K562 (cell line): ENCODE measurements around the gene RAMACL. TPM values are rescaled to one million over a fixed set of nuclear protein-coding genes. Genes with fewer than 3 reads are reported as not detected.

Experiments
- ATAC-seq: fragments of 200-7000 bp; cut with Tn5 transposase; 3 replicates; pipeline ENCODE4 v1.9.1; 2020; ENCODE audit warnings: moderate library complexity
- BruUV-seq: library from RNA; stranded (reverse); fragments of 400-500 nt; replicated peaks from 2 replicates; lab custom pipeline; 2021; lab: Mats Ljungman, UMichigan
- CTCF ChIA-PET: fragments of 300-600 bp; formaldehyde crosslinking; extraction: SDS; loops from one replicate; lab custom pipeline; 2021; ENCODE audit warnings: low intra/inter-chr PET ratio; lab: Yijun Ruan, JAX
- POLR2A ChIA-PET: fragments of 300-600, 350-650 bp; sonication (Branson Sonifier 250); formaldehyde crosslinking; extraction: SDS; loops from one replicate; lab custom pipeline; 2021; ENCODE audit warnings: antibody characterized with exemption, inconsistent platforms; lab: Yijun Ruan, JAX
- DNase-seq, 4 experiments: peaks; one replicate each; pipeline versions ENCODE4 v3.0.0 to v3.0.0-alpha.2; 2011 to 2018; ENCODE audit warnings: low spot score in 3 of 4, mixed read lengths in 3 of 4; ENCODE audit errors: extremely low read depth in 1 of 4
- FAIRE-seq: peaks from 2 replicates; lab custom pipeline; 2011; peaks lifted over from hg19 to GRCh38; lab: Jason Lieb, UNC
- H2AFZ ChIP-seq: 2 replicates; pipeline ENCODE4 v1.6.0; 2011; ENCODE audit warnings: low read depth, low read length, control low read depth, inconsistent platforms
- H3K27ac ChIP-seq: fragments of 200-600 bp; 3 replicates; pipeline ENCODE4 v1.8.0; 2011; ENCODE audit warnings: low read depth, mild to moderate bottlenecking, control low read depth, inconsistent platforms, low read length, moderate library complexity, mixed read lengths; ENCODE audit errors: extremely low read depth
- H3K27me3 ChIP-seq, 2 experiments: fragments of 300-600 bp in 1 of 2; 2 replicates in 1 of 2; 3 replicates in 1 of 2; pipeline versions ENCODE4 v1.6.0 to v1.8.0; 2011; ENCODE audit warnings: inconsistent platforms in 2 of 2, low read length in 2 of 2, mild to moderate bottlenecking in 1 of 2, mixed read lengths in 1 of 2, moderate library complexity in 1 of 2; ENCODE audit not compliant: control insufficient read depth in 2 of 2, insufficient read depth in 2 of 2
- H3K36me3 ChIP-seq: fragments of 300-600 bp; 3 replicates; pipeline ENCODE4 v1.8.0; 2011; ENCODE audit warnings: mild to moderate bottlenecking, low read length, inconsistent platforms; ENCODE audit not compliant: control insufficient read depth, insufficient read depth
- H3K4me1 ChIP-seq, 2 experiments: fragments of 200-600 bp in 1 of 2; replicated peaks in 1 of 2; 2 replicates in 1 of 2; 3 replicates in 1 of 2; pipeline versions ENCODE4 v1.5.1 to v1.8.0; 2011; ENCODE audit warnings: inconsistent platforms in 2 of 2, low read length in 2 of 2, mild to moderate bottlenecking in 1 of 2, mixed read lengths in 1 of 2, moderate library complexity in 1 of 2; ENCODE audit not compliant: control insufficient read depth in 2 of 2, insufficient read depth in 2 of 2
- H3K4me2 ChIP-seq: 2 replicates; pipeline ENCODE4 v1.6.1; 2011; ENCODE audit warnings: low read length, control low read depth, inconsistent platforms, mixed read lengths; ENCODE audit not compliant: insufficient read depth
- H3K4me3 ChIP-seq: fragments of 200-600 bp; sonication (generic), shearing (Covaris generic); 2 replicates; pipeline ENCODE4 v1.5.1; 2016; ENCODE audit warnings: control low read depth, inconsistent platforms
- H3K79me2 ChIP-seq: fragments of 200-600 bp; 3 replicates; pipeline ENCODE4 v1.8.0; 2011; ENCODE audit warnings: low read length, inconsistent platforms; ENCODE audit not compliant: control insufficient read depth, insufficient read depth
- H3K9ac ChIP-seq, 2 experiments: 2 replicates each; pipeline versions ENCODE4 v1.6.0 to v1.6.1; 2011; ENCODE audit warnings: low read depth in 2 of 2, low read length in 2 of 2, control low read depth in 1 of 2, inconsistent platforms in 1 of 2, mild to moderate bottlenecking in 1 of 2, mixed read lengths in 1 of 2; ENCODE audit not compliant: insufficient read depth in 1 of 2
- H3K9me1 ChIP-seq: one replicate; pipeline ENCODE4 v1.6.0; 2011; ENCODE audit warnings: inconsistent platforms, mild to moderate bottlenecking, low read length, moderate library complexity; ENCODE audit not compliant: control insufficient read depth, insufficient read depth
- H3K9me3 ChIP-seq: replicated peaks from 2 replicates; pipeline ENCODE4 v1.5.1; 2011; ENCODE audit warnings: low read depth, low read length, inconsistent platforms; ENCODE audit not compliant: control insufficient read depth, insufficient read depth
- H4K20me1 ChIP-seq: replicated peaks from 2 replicates; pipeline ENCODE4 v1.6.1; 2011; ENCODE audit warnings: low read length, inconsistent platforms, mixed read lengths; ENCODE audit not compliant: control insufficient read depth, insufficient read depth
- ATF4 ChIP-seq: fragments of 450-650 bp; formaldehyde crosslinking; IDR thresholded peaks from 2 replicates; pipeline ENCODE4 v1.4.0; 2022; ENCODE audit warnings: mild to moderate bottlenecking, moderate library complexity
- CHCHD3 ChIP-seq: fragments of 250-450 bp; sonication (Bioruptor Pico); IDR thresholded peaks from 2 replicates; pipeline ENCODE4 v2.1.2; 2022; ENCODE audit warnings: mild to moderate bottlenecking
- FIP1L1 ChIP-seq: fragments of 200-400 bp; formaldehyde crosslinking; IDR thresholded peaks from 2 replicates; pipeline ENCODE4 v1.6.1; 2018; ENCODE audit warnings: mild to moderate bottlenecking, low read depth, low read length; ENCODE audit not compliant: poor library complexity, severe bottlenecking
- GATAD2A ChIP-seq: fragments of 450-650 bp; IDR thresholded peaks from 2 replicates; pipeline ENCODE4 v1.6.1; 2017
- LCOR ChIP-seq: sonication (generic); formaldehyde crosslinking; IDR thresholded peaks from 2 replicates; pipeline ENCODE4 v1.8.0; 2022; ENCODE audit warnings: mild to moderate bottlenecking, missing genetic modification reagents
- NEUROD1 ChIP-seq: fragments of 150-350 bp; IDR thresholded peaks from 2 replicates; pipeline ENCODE4 v1.6.1; 2014; ENCODE audit warnings: borderline replicate concordance, low read length, low read depth; ENCODE audit not compliant: partially characterized antibody
- NR3C1 ChIP-seq: sonication (generic); formaldehyde crosslinking; IDR thresholded peaks from 2 replicates; pipeline ENCODE4 v1.8.1; 2022; ENCODE audit warnings: missing genetic modification reagents
- TCF7L2 ChIP-seq: fragments of 150-350 bp; IDR thresholded peaks from 2 replicates; pipeline ENCODE4 v1.6.1; 2016; ENCODE audit warnings: low read depth, mild to moderate bottlenecking, low read length, moderate library complexity
- ZNF24 ChIP-seq: fragments of 450-650 bp; IDR thresholded peaks from 2 replicates; pipeline ENCODE4 v1.6.1; 2016
- ZNF561 ChIP-seq: fragments of 450-650 bp; formaldehyde crosslinking; conservative IDR thresholded peaks from 2 replicates; pipeline ENCODE4 v1.4.0; 2020; ENCODE audit warnings: mild to moderate bottlenecking, moderate library complexity
- WGBS: fragments of 100-300 bp; shearing (Covaris generic); methylation state at CpG from one replicate; pipeline ENCODE4 v1.1.6; 2016; ENCODE audit warnings: low coverage, mixed read lengths; ENCODE audit not compliant: insufficient coverage; ENCODE audit errors: missing lambda C conversion rate; 5-methylcytosine and 5-hydroxymethylcytosine counted together
- in situ Hi-C: fragments of 300-500 bp; cut with MboI; formaldehyde crosslinking; loops from 4 replicates; pipeline ENCODE4 v1.15.0; 2018; ENCODE audit warnings: inconsistent platforms, mixed read lengths
- intact Hi-C: fragments of 100-400 bp; cut with micrococcal nuclease; formaldehyde crosslinking; loops from 2 replicates; pipeline ENCODE4 v1.14.2; 2022
- polyA plus RNA-seq, 8 experiments: library from polyadenylated mRNA; depleted of rRNA in 4 of 8; stranded (reverse) in 5 of 8; unstranded in 3 of 8; fragments of >200 nt; fragmentation: Nextera tagmentation in 2 of 8; fragmentation: Illumina TruSeq in 1 of 8; extraction: Ambion mirVana in 2 of 8; extraction: Trizol in 1 of 8; gene quantifications; 2 replicates each; pipeline versions ENCODE4 v1.2.1 to v1.2.3, GENCODE V29; 2011 to 2014; ENCODE audit warnings: inconsistent platforms in 1 of 8, missing spikeins in 1 of 8
- total RNA-seq, 7 experiments: library from RNA; depleted of rRNA in 6 of 7; stranded (reverse); fragments of >200 nt in 6 of 7; fragmentation: Illumina TruSeq in 2 of 7; extraction: Trizol in 2 of 7; gene quantifications; 2 replicates each; pipeline versions ENCODE4 v1.2.1 to v1.2.3, GENCODE V29; 2011 to 2021; ENCODE audit warnings: low replicate concordance in 1 of 7
- TF ChIP-seq, protein P1 (sequence below): sonication (generic); formaldehyde crosslinking; IDR thresholded peaks from 2 replicates; pipeline ENCODE4 v1.8.1; 2023; ENCODE audit warnings: mild to moderate bottlenecking, missing genetic modification reagents
- TF ChIP-seq, protein P2 (sequence below): sonication (generic); formaldehyde crosslinking; IDR thresholded peaks from 2 replicates; pipeline ENCODE4 v1.8.0; 2022; ENCODE audit warnings: missing genetic modification reagents, mild to moderate bottlenecking, borderline replicate concordance
- TF ChIP-seq, protein P3 (sequence below): sonication (generic); formaldehyde crosslinking; IDR thresholded peaks from 2 replicates; pipeline ENCODE4 v1.8.0; 2022; ENCODE audit warnings: mild to moderate bottlenecking, missing genetic modification reagents

Gene RAMACL
- total and polyA plus RNA-seq, 9 of the 15 experiments (the other 6 are each of a cell fraction or from before 2014, with no cell fraction given), result 0.11 to 1.7 (median 0.41) TPM; not detected in 1

DNA sequence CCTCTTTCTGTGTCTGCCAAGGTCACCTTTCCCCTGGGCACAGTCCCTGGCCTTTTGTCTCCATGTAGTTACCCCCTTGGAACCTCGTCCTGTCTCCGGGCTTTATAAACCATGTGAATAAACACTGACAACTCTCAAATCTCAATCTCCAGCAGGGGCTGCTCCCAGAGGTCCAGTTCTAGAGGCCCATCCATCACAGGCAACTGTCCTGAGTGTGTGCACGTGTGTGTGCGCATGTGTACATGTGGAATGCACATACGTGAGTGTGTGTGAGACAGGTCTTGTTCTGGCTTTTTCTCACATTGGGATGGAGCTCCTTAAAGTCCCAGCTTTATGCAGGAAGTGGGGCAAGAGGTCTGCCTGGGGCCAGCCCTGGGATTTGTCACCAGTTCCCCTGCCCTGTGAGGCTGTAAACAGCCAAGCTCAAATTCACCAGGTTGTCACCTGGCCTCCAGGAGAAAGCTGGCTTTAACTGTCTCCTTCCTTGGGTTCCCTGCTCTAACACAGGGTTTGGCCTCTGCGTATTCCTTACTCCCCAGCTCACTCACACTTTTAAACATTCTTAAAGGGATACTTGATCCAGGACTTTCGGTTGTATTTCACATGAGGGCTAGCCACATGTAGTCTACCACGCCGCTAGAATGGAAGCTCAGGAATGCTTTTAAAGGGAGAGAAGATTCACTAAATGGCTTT, 42.7 kb downstream of the RAMACL start:
- no peak for ATAC-seq
- TF ChIP-seq TCF7L2 (no peak), GATAD2A (no peak), ZNF24 (no peak), ATF4 (no peak), ZNF561 (CRISPR knock-in tag) (no peak), LCOR (no peak), NEUROD1 (no peak), NR3C1 (CRISPR knock-in tag) (no peak), FIP1L1 (no peak), CHCHD3 (no peak)
- TF ChIP-seq, protein P1, sequence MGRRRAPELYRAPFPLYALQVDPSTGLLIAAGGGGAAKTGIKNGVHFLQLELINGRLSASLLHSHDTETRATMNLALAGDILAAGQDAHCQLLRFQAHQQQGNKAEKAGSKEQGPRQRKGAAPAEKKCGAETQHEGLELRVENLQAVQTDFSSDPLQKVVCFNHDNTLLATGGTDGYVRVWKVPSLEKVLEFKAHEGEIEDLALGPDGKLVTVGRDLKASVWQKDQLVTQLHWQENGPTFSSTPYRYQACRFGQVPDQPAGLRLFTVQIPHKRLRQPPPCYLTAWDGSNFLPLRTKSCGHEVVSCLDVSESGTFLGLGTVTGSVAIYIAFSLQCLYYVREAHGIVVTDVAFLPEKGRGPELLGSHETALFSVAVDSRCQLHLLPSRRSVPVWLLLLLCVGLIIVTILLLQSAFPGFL (CRISPR knock-in tag), result no peak
- TF ChIP-seq, protein P2, sequence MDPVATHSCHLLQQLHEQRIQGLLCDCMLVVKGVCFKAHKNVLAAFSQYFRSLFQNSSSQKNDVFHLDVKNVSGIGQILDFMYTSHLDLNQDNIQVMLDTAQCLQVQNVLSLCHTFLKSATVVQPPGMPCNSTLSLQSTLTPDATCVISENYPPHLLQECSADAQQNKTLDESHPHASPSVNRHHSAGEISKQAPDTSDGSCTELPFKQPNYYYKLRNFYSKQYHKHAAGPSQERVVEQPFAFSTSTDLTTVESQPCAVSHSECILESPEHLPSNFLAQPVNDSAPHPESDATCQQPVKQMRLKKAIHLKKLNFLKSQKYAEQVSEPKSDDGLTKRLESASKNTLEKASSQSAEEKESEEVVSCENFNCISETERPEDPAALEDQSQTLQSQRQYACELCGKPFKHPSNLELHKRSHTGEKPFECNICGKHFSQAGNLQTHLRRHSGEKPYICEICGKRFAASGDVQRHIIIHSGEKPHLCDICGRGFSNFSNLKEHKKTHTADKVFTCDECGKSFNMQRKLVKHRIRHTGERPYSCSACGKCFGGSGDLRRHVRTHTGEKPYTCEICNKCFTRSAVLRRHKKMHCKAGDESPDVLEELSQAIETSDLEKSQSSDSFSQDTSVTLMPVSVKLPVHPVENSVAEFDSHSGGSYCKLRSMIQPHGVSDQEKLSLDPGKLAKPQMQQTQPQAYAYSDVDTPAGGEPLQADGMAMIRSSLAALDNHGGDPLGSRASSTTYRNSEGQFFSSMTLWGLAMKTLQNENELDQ (CRISPR knock-in tag), result no peak
- TF ChIP-seq, protein P3, sequence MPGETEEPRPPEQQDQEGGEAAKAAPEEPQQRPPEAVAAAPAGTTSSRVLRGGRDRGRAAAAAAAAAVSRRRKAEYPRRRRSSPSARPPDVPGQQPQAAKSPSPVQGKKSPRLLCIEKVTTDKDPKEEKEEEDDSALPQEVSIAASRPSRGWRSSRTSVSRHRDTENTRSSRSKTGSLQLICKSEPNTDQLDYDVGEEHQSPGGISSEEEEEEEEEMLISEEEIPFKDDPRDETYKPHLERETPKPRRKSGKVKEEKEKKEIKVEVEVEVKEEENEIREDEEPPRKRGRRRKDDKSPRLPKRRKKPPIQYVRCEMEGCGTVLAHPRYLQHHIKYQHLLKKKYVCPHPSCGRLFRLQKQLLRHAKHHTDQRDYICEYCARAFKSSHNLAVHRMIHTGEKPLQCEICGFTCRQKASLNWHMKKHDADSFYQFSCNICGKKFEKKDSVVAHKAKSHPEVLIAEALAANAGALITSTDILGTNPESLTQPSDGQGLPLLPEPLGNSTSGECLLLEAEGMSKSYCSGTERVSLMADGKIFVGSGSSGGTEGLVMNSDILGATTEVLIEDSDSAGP (CRISPR knock-in tag), result no peak

More for the DNA sequence above, 42.7 kb downstream of the RAMACL start:
- no peaks in the 10 kb centered on the region for H4K20me1 ChIP-seq
- no peaks in the 10 kb centered on the region for H3K9me1 ChIP-seq
- WGBS, result 0% methylated on average over 9 of the region's 9 CpGs
- no peak for DNase-seq
- no peak overlapping the region for H2AFZ ChIP-seq
- intact Hi-C loops (no loop called here), in situ Hi-C loops (no loop called here)
- H3K9me3 ChIP-seq, result no peaks in the 10 kb centered on the region
- no peaks in the 10 kb centered on the region for H3K79me2 ChIP-seq
- CTCF ChIA-PET, result no interaction called here
- no peak overlapping the region for H3K9ac ChIP-seq
- POLR2A ChIA-PET, result interaction anchor here (1.2 kb wide), 1 partner anchor 13 kb away, joined by 3 read pairs; no protein-coding TSS in a partner anchor
- H3K4me1 ChIP-seq, result no peaks in the 10 kb centered on the region; a peak in 1 of 5 replicates
- no peak overlapping the region for H3K4me3 ChIP-seq
- H3K4me2 ChIP-seq, result no peak overlapping the region
- H3K36me3 ChIP-seq, result no peaks in the 10 kb centered on the region
- FAIRE-seq, result no peak
- no peak overlapping the region for H3K27ac ChIP-seq
- peaks cover 39 to 68% of the 10 kb centered on the region in 2 experiments for H3K27me3 ChIP-seq
- no TSS peak for BruUV-seq
